GM12878 (cell line): ENCODE results near the gene GRIK2.

ENCODE experiments used
- BHLHE40 ChIP-seq, 2 experiments: fragments of 450-650 bp in 1 of 2; IDR thresholded peaks; 2 replicates each; pipeline ENCODE4 v1.6.1; 2011 to 2017; ENCODE audit warnings: low read depth in 2 of 2, borderline replicate concordance in 1 of 2, improper control_type of control experiment in 1 of 2, low read length in 1 of 2, mild to moderate bottlenecking in 1 of 2
- BMI1 ChIP-seq: fragments of 450-650 bp; IDR thresholded peaks from 2 replicates; pipeline ENCODE4 v1.6.1; 2016; ENCODE audit warnings: mild to moderate bottlenecking, moderate library complexity, borderline replicate concordance
- EP300 ChIP-seq, 2 experiments: fragments of 150-350 bp in 1 of 2; IDR thresholded peaks; 2 replicates each; pipeline ENCODE4 v1.6.1; 2011 to 2012; ENCODE audit warnings: low read depth in 2 of 2, low read length in 2 of 2, borderline replicate concordance in 1 of 2, improper control_type of control experiment in 1 of 2, inconsistent platforms in 1 of 2; ENCODE audit not compliant: control insufficient read depth in 1 of 2
- ESRRA ChIP-seq: IDR thresholded peaks from 2 replicates; pipeline ENCODE4 v1.6.1; 2012; ENCODE audit warnings: mild to moderate bottlenecking, low read length, improper control_type of control experiment
- EZH2 ChIP-seq: IDR thresholded peaks from 2 replicates; pipeline ENCODE4 v1.6.1; 2012; ENCODE audit warnings: low read depth, mild to moderate bottlenecking, control low read depth, inconsistent platforms, low read length, borderline replicate concordance; ENCODE audit not compliant: control insufficient read depth
- GABPA ChIP-seq: IDR thresholded peaks from 2 replicates; pipeline ENCODE4 v1.6.1; 2014; ENCODE audit warnings: antibody characterized with exemption, low read depth, mild to moderate bottlenecking, inconsistent platforms
- JUND ChIP-seq: IDR thresholded peaks from 2 replicates; pipeline ENCODE4 v1.6.1; 2012; ENCODE audit warnings: low read depth, mild to moderate bottlenecking, low read length, improper control_type of control experiment, moderate library complexity
- POLR2A ChIP-seq: IDR thresholded peaks from 2 replicates; pipeline ENCODE4 v1.6.1; 2011; ENCODE audit warnings: low read depth, mild to moderate bottlenecking, low read length
- POLR2AphosphoS2 ChIP-seq: IDR thresholded peaks from 2 replicates; pipeline ENCODE4 v1.6.1; 2011; ENCODE audit warnings: low read depth, mild to moderate bottlenecking, low read length, improper control_type of control experiment, moderate library complexity
- RAD21 ChIP-seq: IDR thresholded peaks from 2 replicates; pipeline ENCODE4 v1.6.1; 2011; ENCODE audit warnings: mild to moderate bottlenecking, low read depth, low read length, moderate library complexity; ENCODE audit not compliant: insufficient read depth
- TF ChIP-seq, protein P1 (sequence below), 3 experiments: IDR thresholded peaks in 2 of 3; conservative IDR thresholded peaks in 1 of 3; 2 replicates each; pipeline ENCODE4 v1.5.1; 2011; ENCODE audit warnings: low read depth in 3 of 3, low read length in 3 of 3, mild to moderate bottlenecking in 3 of 3, control low read depth in 2 of 3, moderate library complexity in 2 of 3, inconsistent platforms in 1 of 3, mixed read lengths in 1 of 3; ENCODE audit not compliant: control insufficient read depth in 2 of 3, insufficient read depth in 1 of 3; ENCODE audit errors: extremely low read depth in 1 of 3
- TF ChIP-seq, protein P2 (sequence below): IDR thresholded peaks from 2 replicates; pipeline ENCODE4 v1.6.1; 2012; ENCODE audit warnings: low read length, inconsistent platforms

DNA sequence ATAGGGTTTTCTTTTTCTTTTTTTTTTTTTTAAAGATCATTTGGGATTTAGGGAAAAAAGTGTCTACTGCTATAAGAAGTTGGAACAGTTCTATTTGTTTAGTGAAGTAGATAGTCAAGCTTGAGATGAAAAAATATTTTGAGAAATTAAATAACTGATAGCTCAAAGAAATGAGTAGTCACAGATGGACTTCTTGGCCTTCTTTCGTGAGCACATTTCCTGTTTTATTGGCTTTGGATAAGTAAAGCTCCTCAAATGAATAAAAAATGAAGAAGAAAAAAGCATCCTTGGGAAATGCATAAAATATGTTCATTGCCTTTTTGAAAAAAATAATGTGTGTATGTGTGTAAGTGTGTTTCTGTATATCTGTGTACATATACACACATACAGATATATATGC lies 515.9 kb downstream of the GRIK2 start:
- TF ChIP-seq EZH2 (no peak), EP300 (IDR thresholded peaks at IDR 0.05; ENCODE audit: borderline replicate concordance in 1 of 2, control insufficient read depth in 1 of 2, low read depth in 2 of 2, low read length in 2 of 2) (no peak), RAD21 (no peak), POLR2AphosphoS2 (no peak), BMI1 (no peak), POLR2A (no peak), BHLHE40 (IDR thresholded peaks at IDR 0.05; ENCODE audit: borderline replicate concordance in 1 of 2, low read depth in 2 of 2, low read length in 1 of 2) (no peak), JUND (no peak), ESRRA (no peak), GABPA (no peak)
- TF ChIP-seq, protein P1, sequence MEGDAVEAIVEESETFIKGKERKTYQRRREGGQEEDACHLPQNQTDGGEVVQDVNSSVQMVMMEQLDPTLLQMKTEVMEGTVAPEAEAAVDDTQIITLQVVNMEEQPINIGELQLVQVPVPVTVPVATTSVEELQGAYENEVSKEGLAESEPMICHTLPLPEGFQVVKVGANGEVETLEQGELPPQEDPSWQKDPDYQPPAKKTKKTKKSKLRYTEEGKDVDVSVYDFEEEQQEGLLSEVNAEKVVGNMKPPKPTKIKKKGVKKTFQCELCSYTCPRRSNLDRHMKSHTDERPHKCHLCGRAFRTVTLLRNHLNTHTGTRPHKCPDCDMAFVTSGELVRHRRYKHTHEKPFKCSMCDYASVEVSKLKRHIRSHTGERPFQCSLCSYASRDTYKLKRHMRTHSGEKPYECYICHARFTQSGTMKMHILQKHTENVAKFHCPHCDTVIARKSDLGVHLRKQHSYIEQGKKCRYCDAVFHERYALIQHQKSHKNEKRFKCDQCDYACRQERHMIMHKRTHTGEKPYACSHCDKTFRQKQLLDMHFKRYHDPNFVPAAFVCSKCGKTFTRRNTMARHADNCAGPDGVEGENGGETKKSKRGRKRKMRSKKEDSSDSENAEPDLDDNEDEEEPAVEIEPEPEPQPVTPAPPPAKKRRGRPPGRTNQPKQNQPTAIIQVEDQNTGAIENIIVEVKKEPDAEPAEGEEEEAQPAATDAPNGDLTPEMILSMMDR (IDR thresholded peaks at IDR 0.05 in 2 of 3, conservative IDR thresholded peaks at IDR 0.05 in 1 of 3; ENCODE audit: control insufficient read depth in 2 of 3, extremely low read depth in 1 of 3, insufficient read depth in 1 of 3, low read depth in 3 of 3, low read length in 3 of 3) = no peak
- TF ChIP-seq, protein P2, sequence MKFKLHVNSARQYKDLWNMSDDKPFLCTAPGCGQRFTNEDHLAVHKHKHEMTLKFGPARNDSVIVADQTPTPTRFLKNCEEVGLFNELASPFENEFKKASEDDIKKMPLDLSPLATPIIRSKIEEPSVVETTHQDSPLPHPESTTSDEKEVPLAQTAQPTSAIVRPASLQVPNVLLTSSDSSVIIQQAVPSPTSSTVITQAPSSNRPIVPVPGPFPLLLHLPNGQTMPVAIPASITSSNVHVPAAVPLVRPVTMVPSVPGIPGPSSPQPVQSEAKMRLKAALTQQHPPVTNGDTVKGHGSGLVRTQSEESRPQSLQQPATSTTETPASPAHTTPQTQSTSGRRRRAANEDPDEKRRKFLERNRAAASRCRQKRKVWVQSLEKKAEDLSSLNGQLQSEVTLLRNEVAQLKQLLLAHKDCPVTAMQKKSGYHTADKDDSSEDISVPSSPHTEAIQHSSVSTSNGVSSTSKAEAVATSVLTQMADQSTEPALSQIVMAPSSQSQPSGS = no peak
